GM18505 (cell line): Measurements from ENCODE around the gene SFMBT1.
A peak's percentile ranks its signal among the peaks of the same experiment; 100 is the strongest.

Experiments used
- ATAC-seq: cut with Tn5 transposase; IDR thresholded peaks from one replicate; pipeline ENCODE4 v1.9.1; 2021; ENCODE audit not compliant: unreplicated experiment
- POLR2A ChIP-seq: IDR thresholded peaks from 4 replicates; pipeline ENCODE4 v1.6.1; 2011; ENCODE audit warnings: borderline replicate concordance; ENCODE audit not compliant: insufficient read depth, insufficient read length; ENCODE audit errors: extremely low read depth

Gene SFMBT1

DNA sequence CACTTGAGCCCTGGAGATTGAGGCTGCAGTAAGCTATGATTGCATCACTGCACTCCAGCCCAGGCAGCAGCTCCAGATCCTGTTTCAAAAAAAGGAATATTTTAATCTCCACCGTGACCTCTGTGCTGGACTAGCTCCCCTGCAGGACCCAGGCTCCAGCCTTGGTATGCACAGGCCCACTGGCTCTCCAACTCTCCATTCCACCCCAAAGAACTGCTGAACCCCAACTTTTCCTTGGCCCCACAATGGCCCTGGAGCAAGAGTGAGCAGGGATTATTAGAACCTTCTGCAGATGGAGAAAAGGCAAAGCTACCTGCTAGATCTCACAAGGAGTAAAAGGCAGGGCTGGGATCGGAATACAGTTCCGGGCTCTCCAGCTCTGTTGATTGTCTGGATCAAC lies 32.8 kb upstream of the SFMBT1 start:
- no peak for ATAC-seq
- TF ChIP-seq POLR2A = no peak

DNA sequence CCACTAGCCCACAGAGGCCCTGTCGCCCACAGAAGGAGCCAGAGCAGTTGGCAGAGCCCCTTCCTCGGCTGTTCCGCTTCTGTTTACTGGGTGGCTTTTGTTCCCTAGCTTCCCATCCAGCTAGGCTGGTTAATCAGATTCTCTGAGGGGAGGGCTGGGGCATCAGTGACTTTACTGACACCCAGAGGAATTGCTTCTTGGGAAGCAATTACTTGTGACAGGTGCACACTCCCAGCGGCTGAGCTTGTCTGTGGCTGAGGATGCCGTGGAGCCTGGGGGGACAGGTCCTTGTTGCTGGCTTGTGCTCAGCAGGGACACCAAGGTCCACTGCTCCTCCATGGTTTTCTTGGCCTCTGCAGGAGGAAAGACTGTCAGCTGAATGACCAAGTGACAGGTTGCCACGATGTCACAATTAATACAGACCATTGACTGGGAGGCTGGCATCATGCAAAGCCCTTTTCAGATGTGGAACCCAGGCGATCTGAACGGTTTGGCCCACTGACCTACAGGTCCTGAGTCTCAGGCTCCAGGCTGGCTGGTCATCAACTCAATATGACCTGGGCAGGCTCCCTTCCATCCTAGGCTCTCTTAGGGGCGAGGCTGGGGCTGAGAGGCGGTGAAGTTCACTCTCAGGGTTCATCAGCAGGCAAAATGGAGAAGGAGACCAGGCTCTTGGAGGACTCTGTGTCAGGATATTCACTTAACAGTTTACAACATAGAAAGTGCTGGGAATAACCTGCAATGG lies 31.8 kb upstream of the SFMBT1 start:
- ATAC-seq = no peak
- TF ChIP-seq POLR2A = no peak

DNA sequence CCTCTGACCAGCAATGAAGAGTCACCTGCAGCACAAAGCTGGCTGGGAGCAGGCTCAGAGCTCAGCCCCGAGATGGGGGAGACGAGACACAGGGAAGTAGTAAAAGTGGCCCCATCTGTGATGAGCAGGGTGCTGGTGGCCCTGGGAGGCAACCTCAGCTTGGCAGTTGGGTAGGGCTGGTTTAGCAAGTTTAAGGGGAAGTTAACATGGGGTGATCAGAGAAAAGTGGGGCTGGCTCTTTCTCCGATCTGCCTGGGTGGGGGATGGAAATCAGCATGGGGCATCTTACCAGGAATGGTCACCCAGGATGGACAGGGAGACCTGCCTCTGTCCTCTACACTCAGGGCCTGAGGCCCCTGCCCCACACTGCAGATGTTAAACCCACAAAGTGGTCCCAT lies 29.9 kb upstream of the SFMBT1 start:
- TF ChIP-seq POLR2A = no peak
- no peak for ATAC-seq

DNA sequence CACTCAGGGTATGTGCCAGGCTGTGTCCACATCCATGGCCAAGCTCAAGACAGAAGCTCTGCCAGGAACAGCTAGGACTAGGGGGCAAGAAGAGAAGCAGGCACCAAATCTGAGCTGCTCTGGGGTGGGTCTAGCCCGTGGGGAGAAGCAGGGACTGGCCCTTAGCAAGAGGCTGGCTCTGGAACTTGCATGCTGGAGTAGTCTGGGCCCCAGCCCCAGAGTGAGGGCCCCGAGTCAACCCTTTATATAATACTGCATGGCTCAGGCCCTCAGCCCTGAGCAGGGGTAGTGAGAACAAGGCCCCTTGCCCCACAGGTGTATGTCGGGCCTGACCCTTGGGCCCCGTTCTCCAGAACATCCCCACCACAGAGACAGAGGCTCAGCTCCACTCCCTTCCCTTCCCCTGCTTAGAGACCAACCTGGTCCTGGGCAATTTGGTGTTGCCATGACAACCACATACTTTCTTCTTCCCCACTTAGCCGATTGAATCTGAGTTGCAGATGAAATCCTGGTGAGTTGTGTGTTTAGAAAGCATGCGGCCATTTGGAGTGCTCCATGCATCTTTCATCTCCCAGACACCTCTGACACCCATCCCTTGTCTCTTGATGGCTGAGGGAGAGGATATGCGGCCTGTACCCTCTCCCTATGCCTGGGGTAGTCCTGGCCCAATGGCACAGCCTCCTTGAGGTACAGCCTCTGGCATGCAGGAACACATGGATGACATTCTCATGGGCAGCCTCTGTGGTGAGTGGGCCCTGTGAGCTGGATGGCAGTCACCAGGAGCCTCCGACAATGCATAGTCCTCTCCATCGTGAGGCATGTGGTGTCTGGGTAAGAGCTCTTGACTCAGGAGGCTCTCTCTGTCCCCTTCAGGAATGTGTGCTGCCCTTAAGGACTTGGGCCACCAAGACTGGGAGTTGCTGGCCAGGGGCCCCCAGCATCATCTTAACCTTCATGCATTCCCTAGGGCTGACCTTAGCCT lies 29.2 kb upstream of the SFMBT1 start:
- ATAC-seq = no peak
- no peak for TF ChIP-seq POLR2A

DNA sequence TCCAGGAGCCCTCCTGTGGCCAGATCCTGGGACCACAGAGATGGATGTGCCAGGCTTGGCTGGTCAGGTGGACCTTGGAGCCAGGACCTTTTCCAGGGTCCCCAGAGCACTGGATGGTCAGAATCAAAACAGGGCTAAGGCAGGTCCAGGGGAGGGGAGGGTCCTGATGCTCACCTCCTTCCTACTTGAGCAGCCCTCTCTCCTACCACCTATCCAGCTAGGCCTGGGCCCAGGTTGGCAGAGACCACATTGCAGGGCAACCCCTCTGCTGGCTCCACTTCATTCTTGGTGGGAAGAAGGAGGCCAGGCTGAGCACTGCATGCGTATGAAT lies 28.5 kb upstream of the SFMBT1 start:
- no peak for ATAC-seq
- TF ChIP-seq POLR2A = no peak

DNA sequence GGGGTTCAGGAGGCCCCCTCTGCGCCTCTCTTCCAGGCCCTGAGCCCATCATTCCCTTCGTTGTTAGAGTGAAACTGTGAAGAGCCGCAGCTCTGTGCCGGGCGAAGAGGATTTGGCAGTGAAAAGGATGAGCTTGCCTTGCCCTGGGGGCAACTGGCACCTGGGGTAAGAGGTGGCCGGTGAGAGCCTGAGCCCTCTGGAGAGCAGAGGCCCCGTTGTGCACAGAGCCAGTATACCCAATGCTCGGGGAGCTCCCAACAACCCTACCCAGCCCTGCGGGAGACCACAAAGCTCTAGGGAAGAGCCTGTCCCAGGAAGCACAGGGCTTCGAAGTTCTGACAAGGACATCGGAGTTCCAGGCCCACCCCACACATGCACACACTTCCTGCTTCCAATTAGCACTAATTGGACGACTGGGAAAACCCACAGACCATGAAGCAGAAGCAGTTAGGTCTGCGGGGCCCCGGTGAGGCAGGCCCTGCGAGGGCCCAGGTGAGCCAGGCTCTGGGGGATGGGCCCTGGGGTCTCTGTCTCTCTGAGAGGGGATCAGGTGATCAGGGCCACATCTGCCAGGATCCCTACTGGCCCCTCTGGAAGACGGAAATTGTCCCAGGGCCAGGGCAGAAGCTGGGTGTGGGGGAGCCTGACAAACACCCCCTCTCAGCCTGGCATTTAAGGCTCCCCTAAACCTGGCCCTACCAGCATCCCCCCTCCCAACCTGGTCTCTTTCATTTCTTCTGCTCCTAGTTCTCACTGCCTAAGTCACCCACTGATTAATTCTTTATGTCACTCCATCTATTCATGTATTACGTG lies 27.9 kb upstream of the SFMBT1 start:
- TF ChIP-seq POLR2A = no peak
- ATAC-seq = no peak

DNA sequence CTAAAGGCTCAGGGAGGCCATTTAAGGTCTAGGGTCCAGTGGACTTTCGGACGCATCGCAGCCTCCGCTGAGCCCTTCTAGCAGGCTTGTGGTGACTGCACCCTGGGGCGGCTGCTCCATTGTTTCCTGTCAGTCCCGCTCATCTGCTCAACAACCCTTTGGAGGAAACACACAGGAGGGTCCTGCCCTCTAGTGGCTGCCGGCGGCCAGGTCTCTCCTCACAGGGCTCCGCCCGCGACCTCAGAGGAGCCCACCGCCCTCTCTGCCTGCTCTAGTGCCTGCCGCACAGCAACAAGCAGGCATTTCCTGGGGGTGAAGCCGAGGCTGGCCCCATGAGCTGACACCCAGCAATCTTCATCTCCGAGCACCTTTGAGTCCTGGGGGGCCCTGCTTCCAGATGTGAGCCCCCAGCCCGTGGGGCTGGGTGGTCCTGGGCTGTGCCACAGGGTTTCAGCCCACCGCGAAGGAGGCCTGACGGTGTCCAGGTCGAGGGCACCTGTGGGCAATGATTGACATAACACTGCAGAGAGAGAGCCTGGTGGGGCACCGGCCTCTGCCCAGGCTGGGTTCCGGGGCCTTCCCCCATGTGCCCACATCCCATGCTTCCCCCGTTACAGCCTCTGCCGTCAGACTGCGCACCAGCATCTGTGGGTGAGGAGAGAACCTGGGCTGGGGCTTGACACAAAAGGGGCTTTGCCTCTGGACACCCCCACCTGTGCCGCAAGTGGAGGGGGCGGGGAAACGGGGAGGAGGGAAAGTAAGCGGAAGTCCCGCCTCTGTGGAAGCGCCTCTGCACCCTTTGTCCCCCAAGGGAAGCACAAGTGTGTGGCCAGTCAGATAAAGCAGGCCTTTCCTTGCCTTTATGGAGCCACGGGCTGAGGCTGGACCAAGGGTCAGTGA lies 27.0 kb upstream of the SFMBT1 start:
- peak; percentile 66 for ATAC-seq
- TF ChIP-seq POLR2A = peak; percentile 50

DNA sequence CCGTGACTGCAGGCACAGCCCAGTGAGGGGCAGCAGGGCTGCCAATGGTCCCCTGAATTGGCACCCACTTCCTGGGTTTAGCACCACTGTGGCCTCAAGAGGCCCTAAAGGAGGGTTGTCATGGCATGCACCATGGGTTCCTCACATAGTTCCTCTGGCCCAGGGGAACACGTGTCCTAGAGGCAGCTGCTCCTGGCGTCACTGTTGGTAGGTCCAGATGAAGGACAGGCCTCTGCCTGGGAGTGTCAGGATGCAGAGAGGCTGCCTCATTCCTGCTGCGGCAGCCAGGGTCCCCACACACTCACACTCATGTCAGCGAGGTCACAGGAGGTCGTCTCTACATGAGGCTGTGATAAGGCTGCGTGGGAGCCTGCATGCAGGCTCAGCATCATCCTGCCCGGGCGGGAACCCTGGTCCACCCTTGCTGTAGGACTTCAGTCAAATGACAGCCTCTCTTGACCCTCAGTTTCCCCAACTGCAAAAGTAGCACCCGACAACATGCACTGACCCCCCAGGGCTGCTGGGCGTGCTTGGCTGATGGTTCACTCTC lies 26.1 kb upstream of the SFMBT1 start:
- ATAC-seq = no peak
- no peak for TF ChIP-seq POLR2A

DNA sequence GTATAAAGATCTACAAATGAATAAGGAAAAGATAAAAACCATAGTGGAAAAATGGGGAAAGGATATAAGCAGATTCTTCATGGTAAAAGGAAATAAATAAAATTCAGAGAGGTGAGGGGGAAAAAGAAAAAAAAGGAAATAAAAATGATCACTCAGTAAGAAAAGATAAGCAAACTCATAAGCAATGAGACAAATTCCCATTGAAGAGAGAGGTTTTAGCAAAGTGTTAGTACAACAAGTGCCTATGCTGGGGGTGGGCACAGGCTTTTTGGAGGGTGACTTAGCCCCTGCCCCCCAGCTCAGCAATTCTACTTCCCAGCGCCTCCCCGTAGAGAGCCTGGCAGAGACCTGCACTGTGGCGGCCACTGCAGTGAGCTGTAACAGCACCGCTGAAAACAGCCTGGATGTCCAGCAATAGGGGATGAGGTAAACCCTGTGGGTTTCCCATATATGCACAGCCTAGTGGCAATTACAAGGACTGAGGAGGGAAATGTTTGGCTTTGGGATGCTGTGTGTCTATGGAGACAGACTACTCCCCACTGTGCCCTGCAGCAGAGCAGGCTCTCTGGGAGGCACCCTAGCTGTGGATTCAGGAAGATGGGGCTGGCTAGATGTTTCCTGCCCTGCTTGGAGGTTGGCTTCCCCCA lies 23.7 kb upstream of the SFMBT1 start:
- no peak for TF ChIP-seq POLR2A
- ATAC-seq = no peak

DNA sequence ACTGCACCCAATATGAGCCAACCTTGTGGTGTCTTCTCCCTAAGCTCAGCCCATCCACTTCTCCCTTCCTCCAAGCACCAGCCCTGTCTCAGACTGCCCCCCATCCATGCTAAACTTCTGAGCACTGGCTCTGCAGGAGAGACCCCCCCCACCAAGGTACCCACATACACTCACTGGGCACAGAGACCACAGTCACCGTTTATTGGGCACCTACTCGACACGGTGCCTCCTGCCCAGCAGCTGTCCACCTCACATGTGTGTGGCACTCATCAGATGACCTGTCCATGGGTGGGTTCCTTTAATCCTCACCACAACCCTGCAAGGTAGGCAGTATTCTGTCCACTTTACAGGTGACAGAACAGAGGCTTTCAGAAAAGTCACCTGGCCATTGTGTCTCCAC lies 22.3 kb upstream of the SFMBT1 start:
- ATAC-seq = no peak

DNA sequence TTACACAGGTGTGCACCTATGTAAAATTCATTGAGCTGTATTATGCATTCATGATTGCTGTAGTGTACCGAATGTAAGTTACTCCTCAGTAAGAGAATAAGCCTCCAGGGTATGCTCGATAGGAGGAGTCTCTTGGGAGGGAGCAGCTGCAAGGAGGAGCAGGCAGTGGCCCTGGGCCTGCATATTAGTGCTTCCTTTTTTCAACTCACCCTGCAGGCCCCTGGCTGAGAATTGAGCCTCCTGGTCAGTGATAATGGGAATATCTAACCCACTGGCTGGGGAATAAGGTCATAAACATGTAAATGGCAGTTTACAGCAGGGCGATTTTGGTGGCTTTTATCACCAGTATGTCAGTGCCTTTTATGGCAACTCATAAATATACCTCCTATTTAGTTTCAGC lies 21.7 kb upstream of the SFMBT1 start:
- no peak for TF ChIP-seq POLR2A
- no peak for ATAC-seq

More for the DNA sequence above, 22.3 kb upstream of the SFMBT1 start:
- no peak for TF ChIP-seq POLR2A

DNA sequence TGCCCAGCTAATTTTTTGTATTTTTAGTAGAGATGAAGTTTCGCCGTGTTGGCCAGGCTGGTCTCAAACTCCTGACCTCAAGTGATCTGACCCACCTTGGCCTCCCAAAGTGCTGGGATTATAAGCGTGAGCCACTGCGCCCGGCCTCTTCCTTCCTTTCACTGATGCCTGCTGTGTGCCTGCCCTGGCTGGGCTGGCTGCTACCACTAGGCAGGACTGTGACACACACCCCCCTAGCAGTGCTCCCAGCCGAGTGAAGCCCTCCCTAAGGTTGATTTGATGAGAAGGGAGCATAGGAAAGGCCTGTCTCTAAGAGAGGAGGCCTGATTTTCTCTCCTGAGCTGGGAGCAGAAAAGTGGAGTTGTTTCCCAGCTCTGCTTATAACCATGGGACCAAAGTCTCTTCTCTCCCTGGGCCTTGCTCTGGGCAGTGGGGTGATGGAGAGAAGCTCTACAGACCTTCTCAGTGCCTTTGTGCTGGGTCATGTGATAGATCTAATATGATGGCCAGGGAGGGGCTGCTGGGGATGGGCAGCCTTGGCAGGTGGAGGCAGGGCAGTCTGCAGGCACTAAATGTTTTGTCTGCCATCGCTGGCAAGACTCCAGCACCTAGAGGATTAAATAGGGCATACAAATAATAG lies 20.1 kb upstream of the SFMBT1 start:
- no peak for TF ChIP-seq POLR2A
- no peak for ATAC-seq

DNA sequence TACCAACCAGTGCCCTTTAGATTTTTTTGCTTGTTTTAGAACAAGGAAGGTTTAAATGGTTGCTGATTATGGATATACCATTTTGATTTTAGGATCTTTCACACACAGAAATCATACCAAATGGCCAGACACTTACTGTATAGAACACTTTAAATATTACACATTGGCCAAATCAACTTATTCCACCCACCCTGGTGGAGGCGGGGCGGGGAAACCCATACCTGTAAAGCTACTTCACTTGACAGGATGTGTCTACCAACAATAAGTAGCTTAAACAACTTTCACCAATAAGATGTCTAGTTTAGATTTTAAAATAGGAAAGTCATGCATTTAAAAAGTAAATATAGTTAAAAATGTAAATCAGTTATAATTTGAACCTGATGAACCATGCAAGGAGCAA lies 17.0 kb upstream of the SFMBT1 start:
- ATAC-seq = no peak

More for the DNA sequence above, 17.0 kb upstream of the SFMBT1 start:
- no peak for TF ChIP-seq POLR2A
